Mesendoderm (in vitro differentiated cells): Measurements from ENCODE around the gene GALNT1.
"Not testable (repeated sequence)": the region's sequence is repeated elsewhere in the genome, so short reads cannot be mapped to it uniquely, and the experiment has no call there.

Experiments used
- DNase-seq: peaks from one replicate; pipeline ENCODE4 v3.0.0; 2013
- H2AK5ac ChIP-seq: 2 replicates; pipeline ENCODE4 v1.6.1; 2013; ENCODE audit warnings: low read length, inconsistent platforms
- H2BK120ac ChIP-seq: 2 replicates; pipeline ENCODE4 v1.6.1; 2013; ENCODE audit warnings: low read depth, mild to moderate bottlenecking, low read length, moderate library complexity, mixed read lengths
- H2BK15ac ChIP-seq: replicated peaks from 2 replicates; pipeline ENCODE4 v1.6.1; 2013; ENCODE audit warnings: low read depth, mild to moderate bottlenecking, moderate library complexity
- H2BK5ac ChIP-seq: 2 replicates; pipeline ENCODE4 v1.6.1; 2013; ENCODE audit warnings: low read length, inconsistent platforms
- H3K18ac ChIP-seq: 2 replicates; pipeline ENCODE4 v1.6.1; 2013; ENCODE audit warnings: mild to moderate bottlenecking, low read length, mixed read lengths
- H3K23ac ChIP-seq: one replicate; pipeline ENCODE4 v1.6.1; 2013; ENCODE audit warnings: low read length
- H3K27ac ChIP-seq: 2 replicates; pipeline ENCODE4 v1.5.1; 2013; ENCODE audit warnings: low read depth, mild to moderate bottlenecking, inconsistent platforms, low read length, moderate library complexity
- H3K27me3 ChIP-seq: 2 replicates; pipeline ENCODE4 v1.6.1; 2013; ENCODE audit warnings: low read length, control low read depth, mild to moderate bottlenecking, inconsistent platforms; ENCODE audit not compliant: insufficient read depth, poor library complexity
- H3K36me3 ChIP-seq: 2 replicates; pipeline ENCODE4 v1.6.1; 2013; ENCODE audit warnings: low read length, inconsistent platforms; ENCODE audit not compliant: control insufficient read depth, insufficient read depth
- H3K4ac ChIP-seq: one replicate; pipeline ENCODE4 v1.6.1; 2013; ENCODE audit warnings: low read depth, mild to moderate bottlenecking, low read length, moderate library complexity
- H3K4me1 ChIP-seq: 2 replicates; pipeline ENCODE4 v1.6.1; 2013; ENCODE audit warnings: low read depth, low read length, inconsistent platforms; ENCODE audit not compliant: control insufficient read depth
- H3K4me2 ChIP-seq: 2 replicates; pipeline ENCODE4 v1.6.1; 2013; ENCODE audit warnings: low read length
- H3K4me3 ChIP-seq: 2 replicates; pipeline ENCODE4 v1.5.1; 2013; ENCODE audit warnings: mild to moderate bottlenecking, low read length
- H3K56ac ChIP-seq: one replicate; pipeline ENCODE4 v1.6.1; 2013; ENCODE audit warnings: low read length
- H3K79me1 ChIP-seq: 2 replicates; pipeline ENCODE4 v1.6.1; 2013; ENCODE audit warnings: low read length, inconsistent platforms
- H3K79me2 ChIP-seq: 2 replicates; pipeline ENCODE4 v1.6.1; 2013; ENCODE audit warnings: mild to moderate bottlenecking, low read length; ENCODE audit not compliant: control insufficient read depth, insufficient read depth
- H3K9ac ChIP-seq: 2 replicates; pipeline ENCODE4 v1.6.1; 2013; ENCODE audit warnings: low read length, inconsistent platforms
- H4K5ac ChIP-seq: one replicate; pipeline ENCODE4 v1.6.1; 2013; ENCODE audit warnings: low read length
- H4K8ac ChIP-seq: one replicate; pipeline ENCODE4 v1.6.1; 2013; ENCODE audit warnings: low read depth, mild to moderate bottlenecking, control low read depth, low read length, moderate library complexity
- WGBS: extraction: QIAGEN DNeasy Blood & Tissue Kit; methylation state at CpG from one replicate; pipeline ENCODE4 v1.1.7; 2013; ENCODE audit warnings: low lambda C conversion rate, missing lambda C conversion rate; ENCODE audit not compliant: insufficient coverage; ENCODE audit errors: extremely low coverage; 5-methylcytosine and 5-hydroxymethylcytosine counted together

GALNT1 gene

GRCh38 chr18:35571138-35571537 is 10.4 kb upstream of the GALNT1 start:
- Histone ChIP-seq H3K23ac (no peak overlapping the region), H3K79me1 (no peaks in the 10 kb centered on the region), H2AK5ac (no peak overlapping the region), H3K79me2 (no peaks in the 10 kb centered on the region), H2BK5ac (no peak overlapping the region), H2BK120ac (no peak overlapping the region), H3K27ac (no peak overlapping the region), H4K5ac (no peak overlapping the region), H3K27me3 (no peaks in the 10 kb centered on the region), H3K18ac (no peak overlapping the region), H3K4me2 (no peak overlapping the region), H3K4ac (no peak overlapping the region), H2BK15ac (no peak overlapping the region), H3K4me3 (no peak overlapping the region), H4K8ac (no peak overlapping the region), H3K4me1 (no peaks in the 10 kb centered on the region), H3K56ac (no peak overlapping the region), H3K36me3 (no peaks in the 10 kb centered on the region), H3K9ac (no peak overlapping the region)
- no peak for DNase-seq
- no CpG with 5 or more reads among the region's 1 CpG for WGBS

DNA sequence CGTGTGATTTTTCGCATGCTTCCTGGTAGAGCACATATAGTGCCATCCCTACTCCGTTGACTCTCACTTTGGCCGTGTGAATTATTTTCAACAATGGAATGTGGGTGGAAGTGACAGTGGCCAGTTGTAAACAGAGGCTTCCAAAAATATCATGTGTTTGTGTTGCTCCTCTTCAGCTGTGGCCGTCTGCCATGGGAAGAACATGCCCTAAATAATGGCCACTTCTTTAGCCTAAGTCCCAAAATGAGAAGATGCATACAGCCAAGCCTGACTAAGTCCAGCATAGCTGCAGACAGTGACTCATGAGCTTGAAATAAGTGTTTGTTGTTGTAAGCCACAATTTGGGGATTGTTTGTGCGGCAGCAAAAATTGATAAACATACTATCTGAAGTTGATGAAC is 8.9 kb upstream of the GALNT1 start:
- H3K23ac ChIP-seq, result no peak overlapping the region
- no peak overlapping the region for H3K4me3 ChIP-seq
- no peak overlapping the region for H3K56ac ChIP-seq
- WGBS, result no CpG with 5 or more reads among the region's 6 CpGs
- H3K4ac ChIP-seq, result no peak overlapping the region
- H2BK120ac ChIP-seq, result no peak overlapping the region
- H3K79me1 ChIP-seq, result no peaks in the 10 kb centered on the region
- H3K4me1 ChIP-seq, result no peaks in the 10 kb centered on the region
- DNase-seq, result no peak
- no peak overlapping the region for H2AK5ac ChIP-seq
- no peak overlapping the region for H2BK15ac ChIP-seq
- H4K8ac ChIP-seq, result no peak overlapping the region
- no peaks in the 10 kb centered on the region for H3K79me2 ChIP-seq
- no peaks in the 10 kb centered on the region for H3K36me3 ChIP-seq
- H3K27ac ChIP-seq, result no peak overlapping the region
- no peak overlapping the region for H3K9ac ChIP-seq
- H4K5ac ChIP-seq, result no peak overlapping the region
- H2BK5ac ChIP-seq, result no peak overlapping the region
- no peak overlapping the region for H3K18ac ChIP-seq
- H3K4me2 ChIP-seq, result no peak overlapping the region
- no peaks in the 10 kb centered on the region for H3K27me3 ChIP-seq

DNA sequence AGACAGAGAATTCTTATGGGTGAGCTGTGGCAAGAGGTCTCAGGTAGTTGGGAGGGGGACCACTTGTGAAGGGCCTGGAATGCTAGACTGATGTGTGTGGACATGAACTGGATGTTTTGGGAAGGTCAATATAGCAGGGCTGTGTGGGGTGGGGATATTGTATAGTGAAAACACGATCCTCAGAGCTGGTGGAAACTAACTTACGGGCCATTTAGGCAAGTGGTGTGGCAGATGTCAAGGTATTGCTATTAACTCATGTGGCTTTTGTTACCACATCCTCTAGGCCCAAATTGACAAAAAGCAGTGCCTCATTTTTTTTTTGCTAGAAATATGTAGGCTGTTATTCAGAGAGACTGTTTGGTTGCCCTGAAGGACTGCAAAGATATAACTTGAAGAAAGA is 8.0 kb upstream of the GALNT1 start:
- H3K4ac ChIP-seq, result no peak overlapping the region

DNA sequence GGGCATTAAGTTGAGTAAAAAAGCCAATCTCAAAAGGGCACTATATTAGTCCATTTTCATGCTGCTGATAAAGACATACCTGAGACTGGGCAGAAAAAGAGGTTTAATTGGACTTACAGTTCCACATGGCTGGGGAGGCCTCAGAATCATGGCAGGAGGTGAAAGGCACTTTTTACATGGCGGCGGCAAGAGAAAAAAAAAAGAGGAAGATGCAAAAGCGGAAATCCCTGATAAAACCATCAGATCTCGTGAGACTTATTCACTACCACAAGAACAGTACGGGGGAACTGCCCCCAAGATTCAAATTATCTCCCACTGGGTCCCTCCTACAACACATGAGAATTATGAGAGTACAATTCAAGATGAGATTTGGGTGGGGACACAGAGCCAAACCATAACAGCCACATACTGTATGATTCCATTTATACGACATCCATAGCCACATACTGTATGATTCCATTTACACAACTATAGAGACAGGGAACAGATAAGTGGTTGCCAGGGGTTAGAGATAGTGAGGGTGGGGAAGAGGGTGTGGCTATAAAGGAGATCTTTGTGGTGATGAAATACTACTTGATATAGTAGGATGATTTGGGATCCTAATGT is 5.2 kb upstream of the GALNT1 start:
- not testable (repeated sequence) for H3K4me1 ChIP-seq, H3K4me3 ChIP-seq, H4K8ac ChIP-seq

More for the DNA sequence above, 8.0 kb upstream of the GALNT1 start:
- Histone ChIP-seq H3K56ac (no peak overlapping the region), H3K23ac (no peak overlapping the region), H3K9ac (no peak overlapping the region), H3K36me3 (no peaks in the 10 kb centered on the region), H3K4me1 (no peaks in the 10 kb centered on the region), H2BK5ac (no peak overlapping the region), H3K79me1 (no peaks in the 10 kb centered on the region), H3K4me3 (no peak overlapping the region), H4K5ac (no peak overlapping the region), H2AK5ac (no peak overlapping the region), H3K4me2 (no peak overlapping the region), H3K18ac (no peak overlapping the region), H4K8ac (no peak overlapping the region), H3K27me3 (no peaks in the 10 kb centered on the region), H3K27ac (no peak overlapping the region), H2BK15ac (no peak overlapping the region), H2BK120ac (no peak overlapping the region), H3K79me2 (no peaks in the 10 kb centered on the region)
- DNase-seq, result no peak
- WGBS, result no CpG with 5 or more reads among the region's 2 CpGs

DNA sequence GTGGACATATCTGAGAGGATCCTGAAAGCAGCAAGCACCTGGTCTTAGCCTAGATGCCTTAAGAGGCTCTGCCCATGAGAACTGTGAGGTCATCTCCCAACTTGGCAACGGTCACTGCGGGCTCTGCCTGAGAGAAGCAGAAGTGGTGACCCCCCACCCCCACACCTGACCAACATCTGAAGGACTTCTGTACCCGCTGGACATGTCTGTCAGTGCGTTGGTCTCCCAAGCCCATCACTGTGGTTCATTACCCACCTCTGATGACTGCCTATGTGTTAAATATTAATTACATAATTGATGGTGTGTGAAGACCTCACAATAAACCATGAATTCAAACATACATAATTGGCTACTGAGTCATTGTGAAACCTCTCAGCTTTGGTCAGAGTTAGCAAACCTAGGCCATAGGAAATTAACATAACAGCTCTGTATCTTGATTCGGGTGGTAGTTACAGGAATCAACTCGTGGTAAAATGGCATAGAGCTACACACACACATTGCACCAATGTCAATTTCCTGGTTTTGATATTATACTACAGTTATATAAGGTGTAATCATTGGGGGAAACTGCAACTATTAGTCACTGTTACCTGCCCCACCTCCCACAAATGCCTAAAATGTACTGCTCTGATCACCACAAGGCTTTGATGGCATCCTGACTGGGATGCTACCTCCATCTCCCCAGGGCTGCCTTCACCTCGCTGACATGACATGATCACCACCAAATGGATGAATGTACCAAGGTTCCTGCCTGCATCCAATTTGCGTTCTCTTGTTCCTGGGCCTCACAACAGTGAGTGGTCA is 4.3 kb upstream of the GALNT1 start:
- H3K27me3 ChIP-seq, result no peaks in the 10 kb centered on the region
- no peak overlapping the region for H3K9ac ChIP-seq
- H3K4me1 ChIP-seq, result peaks cover under 1% of the 10 kb centered on the region
- no peak overlapping the region for H3K4ac ChIP-seq
- no CpG with 5 or more reads among the region's 8 CpGs for WGBS
- no peak overlapping the region for H3K4me2 ChIP-seq
- no peak overlapping the region for H3K23ac ChIP-seq
- H3K18ac ChIP-seq, result no peak overlapping the region
- H2AK5ac ChIP-seq, result no peak overlapping the region
- H3K4me3 ChIP-seq, result no peak overlapping the region
- H4K8ac ChIP-seq, result no peak overlapping the region
- no peak overlapping the region for H3K56ac ChIP-seq
- no peak overlapping the region for H2BK120ac ChIP-seq
- no peak overlapping the region for H3K27ac ChIP-seq
- no peak overlapping the region for H2BK15ac ChIP-seq
- H4K5ac ChIP-seq, result no peak overlapping the region
- H3K36me3 ChIP-seq, result no peaks in the 10 kb centered on the region
- H3K79me2 ChIP-seq, result peaks cover under 1% of the 10 kb centered on the region
- H2BK5ac ChIP-seq, result no peak overlapping the region
- H3K79me1 ChIP-seq, result peaks cover under 1% of the 10 kb centered on the region
- no peak for DNase-seq

More for the DNA sequence above, 5.2 kb upstream of the GALNT1 start:
- not testable (repeated sequence) for H3K36me3 ChIP-seq, H3K79me2 ChIP-seq, H3K79me1 ChIP-seq, H2BK120ac ChIP-seq, H3K27me3 ChIP-seq, H3K9ac ChIP-seq, H2BK5ac ChIP-seq, H3K18ac ChIP-seq, DNase-seq, H2AK5ac ChIP-seq, H3K56ac ChIP-seq, H3K4ac ChIP-seq, H3K4me2 ChIP-seq, H4K5ac ChIP-seq, H3K23ac ChIP-seq, H2BK15ac ChIP-seq, H3K27ac ChIP-seq
- no CpG with 5 or more reads among the region's 6 CpGs for WGBS
